MM.1S (cell line): Measurements from ENCODE around the gene PTPRD.

Experiments
- CTCF ChIP-seq: fragments of 300-600 bp; sonication (generic); IDR thresholded peaks from 2 replicates; pipeline ENCODE4 v1.5.1; 2016; ENCODE audit warnings: antibody characterized with exemption, low read length, mixed read lengths
- EZH2 ChIP-seq: fragments of 300-600 bp; sonication (generic); optimal IDR thresholded peaks from 2 replicates; pipeline ENCODE3; 2017; ENCODE audit warnings: low read depth, mild to moderate bottlenecking, antibody characterized with exemption, low read length, mixed read lengths
- EZH2phosphoT487 ChIP-seq: fragments of 300-600 bp; sonication (generic); IDR thresholded peaks from 2 replicates; pipeline ENCODE4 v1.6.1; 2018; ENCODE audit warnings: antibody characterized with exemption, low read length

- TF ChIP-seq CTCF: no peak
- no peak for TF ChIP-seq EZH2
- no peak for TF ChIP-seq EZH2phosphoT487
Observed at GRCh38 chr9:10534850-10535249, 78.0 kb downstream of the PTPRD start.
